GM23338 (cell line): ENCODE data around the gene ARID4B. TPM values are rescaled to one million over a fixed set of nuclear protein-coding genes. Genes with fewer than 3 reads are reported as not detected.

ENCODE experiments used
- ATAC-seq: fragments of 200-7000 bp; cut with Tn5 transposase; 3 replicates; pipeline ENCODE4 v1.9.1; 2020
- DNase-seq: peaks from one replicate; pipeline ENCODE4 v3.0.0-alpha.2; 2015; ENCODE audit warnings: low spot score
- H2AFZ ChIP-seq: fragments of 200-600 bp; sonication (generic); 2 replicates; pipeline ENCODE4 v1.8.0; 2016; ENCODE audit warnings: antibody characterized with exemption, mild to moderate bottlenecking, moderate library complexity
- H3F3A ChIP-seq: fragments of 200-600 bp; sonication (generic); replicated peaks from 2 replicates; pipeline ENCODE4 v1.8.0; 2017; ENCODE audit warnings: antibody characterized with exemption, mixed run types, low read depth
- H3K27ac ChIP-seq: fragments of 200-600 bp; sonication (generic); 2 replicates; pipeline ENCODE4 v1.6.1; 2016; ENCODE audit warnings: low read depth
- H3K27me3 ChIP-seq: fragments of 200-600 bp; sonication (generic); 2 replicates; pipeline ENCODE4 v1.8.0; 2016; ENCODE audit warnings: mild to moderate bottlenecking, mixed run types, moderate library complexity; ENCODE audit not compliant: insufficient read depth
- H3K36me3 ChIP-seq: fragments of 200-600 bp; sonication (generic); 2 replicates; pipeline ENCODE4 v1.8.0; 2016; ENCODE audit warnings: mild to moderate bottlenecking; ENCODE audit not compliant: insufficient read depth
- H3K4me1 ChIP-seq: fragments of 200-600 bp; sonication (generic); 2 replicates; pipeline ENCODE4 v1.8.0; 2016; ENCODE audit warnings: mild to moderate bottlenecking, moderate library complexity; ENCODE audit not compliant: insufficient read depth
- H3K4me2 ChIP-seq: fragments of 200-600 bp; sonication (generic); 2 replicates; pipeline ENCODE4 v1.7.1; 2017; ENCODE audit warnings: mixed run types
- H3K4me3 ChIP-seq: fragments of 200-600 bp; sonication (generic); 2 replicates; pipeline ENCODE4 v1.6.1; 2016; ENCODE audit warnings: mixed run types
- H3K79me2 ChIP-seq: fragments of 200-600 bp; sonication (generic); replicated peaks from 2 replicates; pipeline ENCODE4 v1.8.0; 2017; ENCODE audit warnings: mild to moderate bottlenecking; ENCODE audit not compliant: insufficient read depth
- H3K9me2 ChIP-seq: fragments of 200-600 bp; sonication (generic); 2 replicates; pipeline ENCODE4 v1.8.0; 2017; ENCODE audit not compliant: insufficient read depth
- H4K20me1 ChIP-seq: fragments of 200-600 bp; sonication (generic); replicated peaks from 2 replicates; pipeline ENCODE4 v1.8.0; 2017; ENCODE audit warnings: mild to moderate bottlenecking; ENCODE audit not compliant: insufficient read depth
- H3K27ac Mint-ChIP-seq: 2 replicates; pipeline ENCODE4 v1.8.0; 2020; ENCODE audit warnings: inconsistent platforms, mild to moderate bottlenecking, moderate library complexity, mixed read lengths
- H3K27me3 Mint-ChIP-seq: 3 replicates; pipeline ENCODE4 v1.8.0; 2022; ENCODE audit warnings: low read depth, mild to moderate bottlenecking, moderate library complexity, mixed read lengths, inconsistent platforms; ENCODE audit not compliant: insufficient read depth, poor library complexity
- H3K36me3 Mint-ChIP-seq: 3 replicates; pipeline ENCODE4 v1.8.0; 2021; ENCODE audit warnings: low read depth, mild to moderate bottlenecking, inconsistent platforms, moderate library complexity, mixed read lengths
- H3K4me1 Mint-ChIP-seq: 3 replicates; pipeline ENCODE4 v1.8.0; 2020; ENCODE audit warnings: mild to moderate bottlenecking, inconsistent platforms, mixed read lengths
- H3K4me3 Mint-ChIP-seq: 3 replicates; pipeline ENCODE4 v1.8.0; 2021; ENCODE audit warnings: moderate library complexity, mild to moderate bottlenecking, inconsistent platforms, mixed read lengths
- H3K9me3 Mint-ChIP-seq: 3 replicates; pipeline ENCODE4 v1.8.0; 2020; ENCODE audit warnings: moderate library complexity, mild to moderate bottlenecking, inconsistent platforms, mixed read lengths
- CREB1 ChIP-seq: fragments of 250-450 bp; sonication (Bioruptor Pico); IDR thresholded peaks from 2 replicates; pipeline ENCODE4 v1.5.0; 2020; ENCODE audit warnings: low read depth, mild to moderate bottlenecking, moderate library complexity
- CTCF ChIP-seq, 2 experiments: fragments of 200-600 bp in 1 of 2; sonication (generic) in 1 of 2; conservative IDR thresholded peaks; 2 replicates each; pipeline versions ENCODE4 v1.5.1 to v1.6.1; 2016 to 2017; ENCODE audit warnings: antibody characterized with exemption in 2 of 2, low read depth in 2 of 2, mild to moderate bottlenecking in 2 of 2, moderate library complexity in 1 of 2
- ETS1 ChIP-seq: IDR thresholded peaks from 2 replicates; pipeline ENCODE4 v1.6.1; 2016; ENCODE audit warnings: antibody characterized with exemption
- EZH2 ChIP-seq: fragments of 200-600 bp; sonication (generic); IDR thresholded peaks from one replicate; pipeline ENCODE4 v1.8.0; 2017; ENCODE audit warnings: antibody characterized with exemption, mild to moderate bottlenecking, low read depth; ENCODE audit not compliant: unreplicated experiment
- EZH2phosphoT487 ChIP-seq: fragments of 200-600 bp; sonication (generic); IDR thresholded peaks from one replicate; pipeline ENCODE4 v1.8.1; 2018; ENCODE audit warnings: antibody characterized with exemption; ENCODE audit not compliant: unreplicated experiment
- JUNB ChIP-seq: IDR thresholded peaks from one replicate; pipeline ENCODE4 v1.6.1; 2016; ENCODE audit warnings: antibody characterized with exemption; ENCODE audit not compliant: unreplicated experiment
- NANOG ChIP-seq: IDR thresholded peaks from 2 replicates; pipeline ENCODE4 v1.6.1; 2016; ENCODE audit warnings: antibody characterized with exemption, borderline replicate concordance
- POLR2AphosphoS5 ChIP-seq: IDR thresholded peaks from 2 replicates; pipeline ENCODE4 v1.6.1; 2016; ENCODE audit warnings: antibody characterized with exemption, low read depth
- REST ChIP-seq: IDR thresholded peaks from one replicate; pipeline ENCODE4 v1.6.1; 2018; ENCODE audit warnings: antibody characterized with exemption; ENCODE audit not compliant: unreplicated experiment
- STAT1 ChIP-seq: IDR thresholded peaks from one replicate; pipeline ENCODE4 v1.6.1; 2016; ENCODE audit warnings: antibody characterized with exemption; ENCODE audit not compliant: unreplicated experiment
- ZNF114 ChIP-seq: fragments of 250-450 bp; sonication (Bioruptor Pico); IDR thresholded peaks from 2 replicates; pipeline ENCODE4 v1.5.0; 2020; ENCODE audit warnings: mild to moderate bottlenecking, moderate library complexity
- ZNF331 ChIP-seq: fragments of 250-450 bp; sonication (Bioruptor Pico); IDR thresholded peaks from 2 replicates; pipeline ENCODE4 v1.5.0; 2020; ENCODE audit warnings: low read depth, mild to moderate bottlenecking, moderate library complexity
- ZNF462 ChIP-seq: fragments of 250-450 bp; sonication (Bioruptor Pico); IDR thresholded peaks from 2 replicates; pipeline ENCODE4 v1.5.0; 2020; ENCODE audit warnings: mild to moderate bottlenecking, moderate library complexity
- polyA plus RNA-seq: library from polyadenylated mRNA; unstranded; fragments of >200 nt; fragmentation: Nextera tagmentation; extraction: Ambion mirVana; gene quantifications from 2 replicates; pipeline ENCODE4 v1.2.1, GENCODE V29; 2016
- total RNA-seq: library from RNA; depleted of rRNA; stranded (reverse); fragments of >200 nt; shearing (Covaris generic); gene quantifications from 2 replicates; pipeline ENCODE4 v1.2.3, GENCODE V29; 2014

Gene ARID4B
- total and polyA plus RNA-seq, 2 experiments from 2014 or later, result 25.1 to 59.8 TPM

GRCh38 chr1:235262539-235262938 is 65.4 kb downstream of the ARID4B start:
- H3F3A ChIP-seq, result no peaks in the 10 kb centered on the region
- Mint-ChIP-seq H3K4me3 (no peak overlapping the region), H3K9me3 (no peaks in the 10 kb centered on the region), H3K27ac (peak overlapping the region; percentile 68; the same call in 1 of the 2 replicates), H3K4me1 (peaks cover 23% of the 10 kb centered on the region), H3K36me3 (peaks cover 8% of the 10 kb centered on the region; the same call in 2 of the 3 replicates), H3K27me3 (peaks cover 6% of the 10 kb centered on the region)
- H4K20me1 ChIP-seq, result peaks cover 34% of the 10 kb centered on the region
- no peak for DNase-seq
- H3K4me2 ChIP-seq, result no peak overlapping the region
- H3K36me3 ChIP-seq, result no peaks in the 10 kb centered on the region
- peaks cover 25% of the 10 kb centered on the region for H3K4me1 ChIP-seq
- no peaks in the 10 kb centered on the region for H3K9me2 ChIP-seq
- no peak for ATAC-seq
- no peak overlapping the region for H3K4me3 ChIP-seq
- peaks cover 100% of the 10 kb centered on the region for H3K79me2 ChIP-seq
- H3K27ac ChIP-seq, result no peak overlapping the region
- H2AFZ ChIP-seq, result no peak overlapping the region
- H3K27me3 ChIP-seq, result no peaks in the 10 kb centered on the region
- TF ChIP-seq CTCF (conservative IDR thresholded peaks at IDR 0.05; ENCODE audit: low read depth in 2 of 2) (no peak), EZH2 (no peak), ZNF114 (CRISPR knock-in tag) (no peak), STAT1 (no peak), REST (no peak), ZNF462 (CRISPR knock-in tag) (no peak), CREB1 (CRISPR knock-in tag) (no peak), NANOG (no peak), ZNF331 (CRISPR knock-in tag) (no peak), EZH2phosphoT487 (no peak), ETS1 (no peak), POLR2AphosphoS5 (no peak), JUNB (no peak)
